ENCODE measurements around the gene RTF2. TPM values are rescaled to one million over a fixed set of nuclear protein-coding genes. Genes with fewer than 3 reads are reported as not detected.

Gene RTF2
- total and polyA plus RNA-seq, 11 donors = 50.7 to 114 (median 86.2) TPM

- intact Hi-C loops (cut with DNase I) = no loop called here
- DNase-seq = no peak
- Histone ChIP-seq H3K27ac (no peak overlapping the region), H3K27me3 (peaks cover 0 to 5% (median 0%) of the 10 kb centered on the region in 9 donors), H3K4me1 (peaks cover 0 to 54% (median 5%) of the 10 kb centered on the region in 12 donors), H3K9me3 (no peaks in the 10 kb centered on the region), H3K36me3 (peaks cover 0 to 7% (median 0%) of the 10 kb centered on the region in 9 donors), H3K4me3 (no peak overlapping the region)
- no peak for ATAC-seq
- TF ChIP-seq CTCF (IDR thresholded peaks at IDR 0.05) (no peak), POLR2A (IDR thresholded peaks at IDR 0.05) (no peak)
- WGBS, 4 donors = 89 to 94% (median 93%) methylated on average over 12 to 20 of the region's 20 CpGs
Measured at GRCh38 chr20:56437196-56437960, 31.0 kb upstream of the RTF2 start.

GRCh38 chr20:56438284-56438683 lies 30.1 kb upstream of the RTF2 start:
- WGBS, 4 donors = 94 to 98% (median 95%) methylated on average over 4 of the region's 4 CpGs
- ATAC-seq (no peak), DNase-seq (no peak)
- no peaks in the 10 kb centered on the region for H3K27me3 ChIP-seq
- no peak overlapping the region for H3K27ac ChIP-seq
- H3K9me3 ChIP-seq = no peaks in the 10 kb centered on the region
- H3K4me1 ChIP-seq = peaks cover 0 to 56% (median 5%) of the 10 kb centered on the region in 12 donors
- intact Hi-C loops (cut with DNase I) = no loop called here
- TF ChIP-seq CTCF (IDR thresholded peaks at IDR 0.05) (no peak), POLR2A (IDR thresholded peaks at IDR 0.05) (no peak)
- H3K4me3 ChIP-seq = no peak overlapping the region
- peaks cover 0 to 7% (median 0%) of the 10 kb centered on the region in 9 donors for H3K36me3 ChIP-seq

- no peaks in the 10 kb centered on the region for H3K27me3 ChIP-seq
- WGBS, 4 donors = 41 to 57% (median 45%) methylated on average over 5 of the region's 5 CpGs
- peaks cover 0 to 46% (median 4%) of the 10 kb centered on the region in 12 donors for H3K4me1 ChIP-seq
- ATAC-seq = peak; percentile 85 to 95 (median 89)
- H3K9me3 ChIP-seq = no peaks in the 10 kb centered on the region
- no peak overlapping the region for H3K4me3 ChIP-seq
- DNase-seq = peak; percentile 60 to 88 (median 80)
- H3K27ac ChIP-seq = peak overlapping the region in 6 of 12 donors; percentile 22 to 55 (median 29)
- intact Hi-C loops (cut with DNase I) = no loop called here
- H3K36me3 ChIP-seq = peaks cover 0 to 7% (median 0%) of the 10 kb centered on the region in 9 donors
- TF ChIP-seq POLR2A (IDR thresholded peaks at IDR 0.05) = no peak
- no peak for TF ChIP-seq CTCF (IDR thresholded peaks at IDR 0.05)
Measured at GRCh38 chr20:56439771-56440291, 28.6 kb upstream of the RTF2 start.

- DNase-seq (no peak), ATAC-seq (no peak)
- intact Hi-C loops (cut with DNase I) = no loop called here
- Histone ChIP-seq H3K27me3 (no peaks in the 10 kb centered on the region), H3K9me3 (no peaks in the 10 kb centered on the region), H3K4me1 (peaks cover 0 to 42% (median 3%) of the 10 kb centered on the region in 12 donors), H3K36me3 (peaks cover 0 to 11% (median 0%) of the 10 kb centered on the region in 9 donors), H3K4me3 (no peak overlapping the region), H3K27ac (peak overlapping the region in 5 of 12 donors; percentile 22 to 55 (median 29))
- TF ChIP-seq POLR2A (IDR thresholded peaks at IDR 0.05) (no peak), CTCF (IDR thresholded peaks at IDR 0.05) (no peak)
- 69 to 83% (median 78%) methylated on average over 4 of the region's 4 CpGs for WGBS, 4 donors
Measured at GRCh38 chr20:56440346-56441007, 27.9 kb upstream of the RTF2 start.

Measured in heart left ventricle (tissue), 16 donors.